ENCODE results near the gene DLG2. TPM values are rescaled to one million over a fixed set of nuclear protein-coding genes. Genes with fewer than 3 reads are reported as not detected.

The DLG2 gene
- total RNA-seq, 1 donor: 1.3 TPM

DNA sequence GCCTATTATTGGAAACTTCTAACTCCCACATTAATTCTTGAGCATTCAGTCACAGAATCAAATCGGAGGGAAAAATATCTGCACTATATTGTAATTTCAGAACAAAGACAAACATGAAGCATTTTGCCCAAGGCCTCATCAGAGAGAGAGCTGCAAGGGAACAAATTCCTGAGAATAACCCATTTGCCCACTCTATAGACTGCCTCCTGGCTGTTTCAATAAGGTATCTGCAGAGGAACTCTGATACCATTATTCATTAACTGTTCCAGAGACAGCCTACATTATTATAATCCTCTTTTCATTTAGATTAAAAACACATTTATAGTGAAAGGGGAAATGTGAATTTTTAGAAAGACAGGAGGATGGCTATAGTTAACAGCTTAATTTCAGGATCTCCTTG lies 663.9 kb downstream of the DLG2 start:
- no peak overlapping the region for H3K4me3 ChIP-seq (ENCODE audit: low read depth, low read length)
- TF ChIP-seq CTCF (IDR thresholded peaks at IDR 0.05; ENCODE audit: insufficient read depth, low read depth, low read length): no peak
- DNase-seq (ENCODE audit: low read depth): no peak

- no peak for TF ChIP-seq CTCF (IDR thresholded peaks at IDR 0.05; ENCODE audit: insufficient read depth, low read depth, low read length)
- no peak for DNase-seq (ENCODE audit: low read depth)
- H3K4me3 ChIP-seq (ENCODE audit: low read depth, low read length): no peak overlapping the region
Observed at GRCh38 chr11:84962018-84962417, 665.1 kb downstream of the DLG2 start.

- DNase-seq (ENCODE audit: low read depth): no peak
- no peak for TF ChIP-seq CTCF (IDR thresholded peaks at IDR 0.05; ENCODE audit: insufficient read depth, low read depth, low read length)
- no peak overlapping the region for H3K4me3 ChIP-seq (ENCODE audit: low read depth, low read length)
Observed at GRCh38 chr11:84958295-84958694, 668.8 kb downstream of the DLG2 start.

- no peak overlapping the region for H3K4me3 ChIP-seq (ENCODE audit: low read depth, low read length)
- no peak for DNase-seq (ENCODE audit: low read depth)
- no peak for TF ChIP-seq CTCF (IDR thresholded peaks at IDR 0.05; ENCODE audit: insufficient read depth, low read depth, low read length)
Observed at GRCh38 chr11:84950569-84951270, 676.4 kb downstream of the DLG2 start.

DNA sequence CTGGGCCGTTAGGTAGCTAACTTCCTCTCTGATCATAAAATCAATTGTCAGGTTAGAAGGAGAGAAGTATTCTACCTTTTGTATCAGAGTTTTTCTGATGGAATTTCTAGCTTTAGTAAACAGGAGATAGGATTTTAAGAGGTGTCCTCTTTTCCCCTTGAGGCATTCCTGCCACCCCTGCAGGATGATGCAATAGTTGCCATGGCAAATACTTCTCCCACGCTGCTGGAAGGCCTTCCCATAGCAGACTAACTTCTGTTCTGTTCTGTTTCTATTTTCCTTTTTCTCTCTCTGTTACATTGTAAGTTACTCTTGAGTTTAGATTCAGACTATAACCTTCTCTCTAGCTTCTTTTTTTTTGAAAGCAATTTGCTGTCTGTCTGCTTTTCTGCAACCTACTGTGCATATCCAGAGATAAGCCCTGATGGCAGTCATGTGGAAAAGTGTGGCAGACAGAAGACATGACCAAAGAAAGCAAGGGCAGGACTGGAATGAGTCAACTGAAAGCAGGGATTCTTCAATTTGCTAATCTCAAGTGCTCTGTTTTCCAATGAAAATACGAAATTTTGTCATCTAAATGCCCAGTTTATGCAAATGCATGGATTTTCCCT lies 679.1 kb downstream of the DLG2 start:
- H3K4me3 ChIP-seq (ENCODE audit: low read depth, low read length): no peak overlapping the region
- DNase-seq (ENCODE audit: low read depth): peak; percentile 9
- TF ChIP-seq CTCF (IDR thresholded peaks at IDR 0.05; ENCODE audit: insufficient read depth, low read depth, low read length): no peak

DNA sequence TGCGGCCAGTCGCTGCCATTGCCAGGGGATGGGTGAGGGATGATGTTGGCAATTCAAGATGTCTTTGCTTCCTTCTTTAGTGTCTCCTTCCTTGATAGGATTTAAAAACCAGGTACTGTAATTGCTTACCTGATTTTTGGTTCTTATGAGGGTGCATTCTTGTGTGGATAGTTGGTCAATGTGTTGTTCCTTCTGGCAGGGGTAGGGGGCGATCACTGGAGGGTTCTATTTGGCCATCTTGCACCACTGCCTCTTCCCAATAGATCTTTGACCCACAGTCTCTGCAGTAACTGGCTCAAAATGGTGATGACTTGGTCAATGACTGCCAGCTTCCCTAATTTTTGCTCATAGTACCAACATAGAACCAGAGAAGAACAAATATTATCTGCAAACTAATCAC lies 680.1 kb downstream of the DLG2 start:
- H3K4me3 ChIP-seq (ENCODE audit: low read depth, low read length): no peak overlapping the region
- no peak for DNase-seq (ENCODE audit: low read depth)
- no peak for TF ChIP-seq CTCF (IDR thresholded peaks at IDR 0.05; ENCODE audit: insufficient read depth, low read depth, low read length)
